ENCODE results near the gene ZNF185. TPM values are rescaled to one million over a fixed set of nuclear protein-coding genes. Genes with fewer than 3 reads are reported as not detected.

Gene ZNF185
- total RNA-seq, 1 experiment from 2014 or later, result 11.3 TPM

- Histone ChIP-seq H2BK15ac (ENCODE audit: low read depth, low read length) (no peak overlapping the region), H2AFZ (ENCODE audit: low read length) (no peak overlapping the region), H4K91ac (ENCODE audit: insufficient read length, low read depth, low read length) (no peak overlapping the region), H4K5ac (ENCODE audit: insufficient read length, low read depth, low read length) (no peak overlapping the region), H3K4ac (ENCODE audit: low read depth, low read length) (no peak overlapping the region), H3K18ac (ENCODE audit: insufficient read length, low read depth, low read length) (no peak overlapping the region), H3K23me2 (ENCODE audit: insufficient read length, low read depth, low read length, poor library complexity, severe bottlenecking) (peaks cover 9% of the 10 kb centered on the region), H3K4me2 (ENCODE audit: insufficient read depth, insufficient read length, low read length) (no peak overlapping the region), H2BK12ac (ENCODE audit: insufficient read length, low read depth, low read length) (no peak overlapping the region), H2AK5ac (ENCODE audit: insufficient read length, low read length) (no peak overlapping the region), H3K9me3 (ENCODE audit: control insufficient read depth, low read depth, low read length) (peaks cover 41% of the 10 kb centered on the region), H3K4me1 (ENCODE audit: insufficient read depth, low read length) (no peaks in the 10 kb centered on the region; the same call in 1 of the 2 replicates), H3K14ac (ENCODE audit: insufficient read depth, low read length) (no peak overlapping the region), H3K56ac (ENCODE audit: insufficient read length, low read depth, low read length) (no peak overlapping the region), H3K9ac (ENCODE audit: extremely low read depth, insufficient read length, low read length) (no peak overlapping the region), H2BK5ac (ENCODE audit: insufficient read length, low read length) (no peak overlapping the region), H2BK120ac (ENCODE audit: low read depth, low read length, poor library complexity, severe bottlenecking) (no peak overlapping the region), H3K27ac (ENCODE audit: insufficient read length, low read depth, low read length) (no peak overlapping the region), H3K27me3 (ENCODE audit: insufficient read depth, low read length) (no peaks in the 10 kb centered on the region; the same call in 1 of the 2 replicates), H2BK20ac (ENCODE audit: low read depth, low read length, poor library complexity, severe bottlenecking) (no peak overlapping the region), H3K79me1 (ENCODE audit: insufficient read depth, low read depth, low read length, poor library complexity, severe bottlenecking) (no peaks in the 10 kb centered on the region), H4K8ac (replicated peaks; ENCODE audit: insufficient read length, low read depth, low read length) (no peak overlapping the region), H3K23ac (ENCODE audit: insufficient read length, low read depth, low read length) (no peak overlapping the region), H3K79me2 (ENCODE audit: insufficient read depth, low read length) (no peaks in the 10 kb centered on the region), H3T11ph (ENCODE audit: low read length) (no peak overlapping the region), H4K20me1 (ENCODE audit: control insufficient read depth, insufficient read depth, insufficient read length) (no peaks in the 10 kb centered on the region)
- no CpG with 5 or more reads among the region's 3 CpGs for WGBS (ENCODE audit: extremely low coverage, insufficient read length, low lambda C conversion rate)
- TF ChIP-seq CTCF (conservative IDR thresholded peaks at IDR 0.05), result no peak
- DNase-seq, result no peak
- Mint-ChIP-seq H3K4me1 (peaks cover 35 to 54% of the 10 kb centered on the region in 2 experiments), H3K27me3 (ENCODE audit: low read depth) (peaks cover 39% of the 10 kb centered on the region), H3K27ac (no peak overlapping the region), H3K36me3 (ENCODE audit: insufficient read depth in 1 of 3, low read depth in 3 of 3) (peaks cover 5 to 15% (median 10%) of the 10 kb centered on the region in 3 experiments; a peak in 6 of 7 replicates), H3K9me3 (peaks cover 74 to 79% of the 10 kb centered on the region in 2 experiments), H3K4me3 (no peak overlapping the region)
These were observed 2.7 kb upstream of the ZNF185 start for GRCh38 chrX:152895121-152895520.

Data from H9 (cell line).